IPS DF 6.9 (cell line): Measurements from ENCODE around the gene SDS.

Experiments
- DNase-seq: peaks from one replicate; pipeline ENCODE4 v3.0.0-alpha.2; 2013; ENCODE audit warnings: low read depth, low spot score
- H3K27ac ChIP-seq: one replicate; pipeline ENCODE4 v1.5.1; 2013; ENCODE audit warnings: low read length, control low read depth
- H3K27me3 ChIP-seq: 2 replicates; pipeline ENCODE4 v1.6.1; 2013; ENCODE audit warnings: mild to moderate bottlenecking, low read length; ENCODE audit not compliant: control insufficient read depth, insufficient read depth
- H3K36me3 ChIP-seq: 2 replicates; pipeline ENCODE4 v1.6.1; 2013; ENCODE audit warnings: low read length; ENCODE audit not compliant: control insufficient read depth, insufficient read depth
- H3K4me1 ChIP-seq: 2 replicates; pipeline ENCODE4 v1.6.1; 2013; ENCODE audit warnings: low read length; ENCODE audit not compliant: control insufficient read depth, insufficient read depth
- H3K4me3 ChIP-seq: 2 replicates; pipeline ENCODE4 v1.5.1; 2013; ENCODE audit warnings: mild to moderate bottlenecking, low read length
- H3K9me3 ChIP-seq: 2 replicates; pipeline ENCODE4 v1.6.1; 2013; ENCODE audit warnings: low read length, inconsistent platforms; ENCODE audit not compliant: control insufficient read depth, insufficient read depth
- WGBS: extraction: QIAGEN DNeasy Blood & Tissue Kit; methylation state at CpG from one replicate; pipeline ENCODE4 v1.1.7; 2013; ENCODE audit warnings: mixed read lengths, missing lambda C conversion rate; ENCODE audit not compliant: insufficient read length, insufficient coverage; 5-methylcytosine and 5-hydroxymethylcytosine counted together

The SDS gene, protein sequence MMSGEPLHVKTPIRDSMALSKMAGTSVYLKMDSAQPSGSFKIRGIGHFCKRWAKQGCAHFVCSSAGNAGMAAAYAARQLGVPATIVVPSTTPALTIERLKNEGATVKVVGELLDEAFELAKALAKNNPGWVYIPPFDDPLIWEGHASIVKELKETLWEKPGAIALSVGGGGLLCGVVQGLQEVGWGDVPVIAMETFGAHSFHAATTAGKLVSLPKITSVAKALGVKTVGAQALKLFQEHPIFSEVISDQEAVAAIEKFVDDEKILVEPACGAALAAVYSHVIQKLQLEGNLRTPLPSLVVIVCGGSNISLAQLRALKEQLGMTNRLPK

DNA sequence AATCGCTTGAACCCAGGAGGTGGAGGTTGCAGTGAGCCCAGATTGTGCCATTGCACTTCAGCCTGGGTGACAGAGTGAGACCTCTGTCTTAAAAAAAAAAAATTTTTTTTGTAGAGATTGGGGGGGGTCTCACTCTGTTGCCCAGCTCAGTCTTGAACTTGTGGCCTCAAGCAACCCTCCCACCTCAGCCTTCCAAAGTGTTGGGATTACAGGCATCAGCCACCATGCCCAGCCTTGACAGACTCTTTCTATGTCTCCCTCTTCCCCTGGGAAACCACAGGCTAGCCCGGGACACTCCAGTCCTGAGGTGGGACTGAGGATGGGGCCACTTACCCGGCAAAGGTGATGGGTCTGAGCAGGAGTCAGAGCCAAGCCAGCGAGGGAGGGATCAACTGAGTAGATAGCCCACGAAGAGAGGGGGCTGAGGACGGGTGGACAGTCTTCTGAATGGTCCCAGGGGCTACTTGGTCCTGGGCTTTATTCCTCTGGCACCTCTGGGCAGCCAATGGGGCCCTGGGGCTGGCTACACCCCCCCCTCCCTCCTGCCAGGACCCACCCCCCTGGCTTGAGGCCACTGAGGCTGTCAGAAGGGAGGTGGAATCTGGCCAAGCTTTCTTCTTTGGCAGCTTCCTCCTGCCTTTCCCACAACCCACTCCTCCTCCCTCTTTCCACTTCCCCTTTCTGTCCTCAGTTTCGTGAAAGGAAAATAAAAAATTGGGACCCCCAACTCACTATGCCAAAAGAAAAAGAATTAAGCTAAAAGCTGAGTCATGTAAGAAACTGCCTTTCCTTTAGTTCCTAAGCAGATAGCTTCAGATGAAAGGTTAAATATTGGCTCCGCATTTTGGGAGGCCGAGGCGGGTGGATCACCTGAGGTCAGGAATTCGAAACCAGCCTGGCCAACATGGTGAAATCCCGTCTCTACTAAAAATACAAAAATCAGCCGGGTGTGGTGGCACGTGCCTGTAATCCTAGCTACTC is at the start of gene SDS:
Gene SDS, minus strand, starts transcription at position 453 of the 981 bp plus-strand sequence. CDS start 4,179 bp downstream, outside the sequence.
- H3K36me3 ChIP-seq, result no peaks in the 10 kb centered on the region
- H3K9me3 ChIP-seq, result no peaks in the 10 kb centered on the region
- H3K27ac ChIP-seq, result no peak within 1 kb of the TSS
- no peak for DNase-seq
- H3K27me3 ChIP-seq, result no peaks in the 10 kb centered on the region
- no CpG with 5 or more reads among the region's 14 CpGs for WGBS
- no peaks in the 10 kb centered on the region; the same call in 1 of the 2 replicates for H3K4me1 ChIP-seq
- H3K4me3 ChIP-seq, result no peak within 1 kb of the TSS

DNA sequence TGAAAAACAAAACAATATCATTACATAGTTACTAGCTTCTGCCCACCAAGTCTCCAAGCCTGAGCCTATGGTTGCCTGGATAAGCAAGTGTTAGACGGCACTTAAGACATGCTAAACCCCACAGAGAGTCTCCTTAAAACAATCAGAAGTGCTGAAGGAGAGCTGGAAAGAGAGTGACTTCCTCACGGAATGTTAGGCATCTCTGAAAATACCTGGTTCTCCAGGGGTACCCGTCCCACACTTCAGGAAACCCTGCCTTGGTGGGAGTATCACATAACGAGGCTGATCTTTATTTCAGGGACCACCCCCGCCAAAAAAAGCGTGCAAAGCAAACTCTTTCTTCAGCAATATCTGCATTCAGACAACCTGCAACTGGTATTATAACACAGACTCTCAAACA is 49.6 kb upstream of the SDS start:
- no CpG with 5 or more reads among the region's 6 CpGs for WGBS
- no peak overlapping the region for H3K4me3 ChIP-seq

DNA sequence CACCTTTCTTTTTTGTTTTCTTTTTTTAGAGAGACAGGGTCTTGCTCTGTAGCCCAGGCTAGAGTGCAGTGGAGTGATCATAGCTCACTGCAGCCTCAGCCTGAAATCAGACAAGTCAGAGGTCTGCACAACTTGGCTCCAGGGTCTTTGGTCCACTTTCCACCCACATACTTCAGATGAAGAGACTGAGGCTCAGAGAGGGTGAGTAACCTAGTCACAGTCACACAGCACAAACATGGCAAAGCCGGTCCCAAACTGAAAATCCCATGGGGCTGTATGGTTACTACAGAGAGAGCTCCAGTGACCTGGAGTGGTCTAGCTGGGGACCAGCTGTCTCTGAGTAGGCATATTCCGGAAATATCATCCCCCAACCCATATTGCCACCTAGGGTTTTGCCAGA is 48.8 kb upstream of the SDS start:
- H3K4me3 ChIP-seq, result no peak overlapping the region
- no peaks in the 10 kb centered on the region for H3K9me3 ChIP-seq
- DNase-seq, result no peak
- no peaks in the 10 kb centered on the region for H3K4me1 ChIP-seq
- H3K36me3 ChIP-seq, result no peaks in the 10 kb centered on the region
- no peak overlapping the region for H3K27ac ChIP-seq
- H3K27me3 ChIP-seq, result no peaks in the 10 kb centered on the region
- WGBS, result no CpG with 5 or more reads among the region's 2 CpGs

More for the DNA sequence above, 49.6 kb upstream of the SDS start:
- Histone ChIP-seq H3K27me3 (no peaks in the 10 kb centered on the region), H3K9me3 (no peaks in the 10 kb centered on the region), H3K36me3 (no peaks in the 10 kb centered on the region), H3K4me1 (no peaks in the 10 kb centered on the region), H3K27ac (no peak overlapping the region)
- DNase-seq, result no peak

DNA sequence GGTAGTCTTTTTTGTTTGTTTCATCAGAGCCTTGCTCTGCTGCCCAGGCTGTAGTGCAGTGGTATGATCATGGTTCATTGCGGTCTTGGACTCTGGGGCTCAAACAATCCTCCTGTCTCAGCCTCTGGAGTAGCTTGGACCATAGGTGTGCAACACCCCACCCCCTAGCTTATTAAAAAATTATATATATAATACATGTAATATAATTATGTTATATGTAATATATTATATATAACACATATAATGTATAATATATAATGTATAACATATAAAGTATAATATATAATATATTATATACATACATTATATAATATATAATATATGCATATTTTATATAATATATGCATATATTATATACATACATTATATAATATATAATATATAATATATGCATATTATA is 46.2 kb upstream of the SDS start:
- no peaks in the 10 kb centered on the region for H3K27me3 ChIP-seq
- DNase-seq, result no peak
- H3K36me3 ChIP-seq, result no peaks in the 10 kb centered on the region
- H3K4me3 ChIP-seq, result no peak overlapping the region
- WGBS, result no CpG with 5 or more reads among the region's 1 CpG
- no peaks in the 10 kb centered on the region for H3K4me1 ChIP-seq
- H3K27ac ChIP-seq, result no peak overlapping the region
- no peaks in the 10 kb centered on the region for H3K9me3 ChIP-seq

DNA sequence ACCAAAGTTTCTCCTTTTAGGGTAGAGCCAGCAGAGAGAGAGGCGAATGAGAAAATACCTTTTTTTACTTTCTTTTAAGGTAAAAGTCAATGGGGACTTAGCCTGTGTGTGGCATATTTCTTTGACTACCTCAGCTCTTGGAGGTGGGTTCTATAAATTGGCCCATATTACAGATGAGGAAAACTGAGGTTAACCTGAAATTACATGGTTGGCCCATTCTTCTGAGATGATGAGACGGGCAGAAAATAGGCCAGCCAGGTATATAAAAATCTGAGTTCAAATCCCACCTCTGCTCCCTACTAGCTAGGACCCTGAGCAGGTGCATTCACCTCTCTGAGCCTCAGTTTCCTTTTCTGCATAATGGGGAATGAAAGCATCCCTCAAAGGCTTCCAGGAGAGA is 45.6 kb upstream of the SDS start:
- no peak for DNase-seq
- H3K4me3 ChIP-seq, result no peak overlapping the region
- H3K4me1 ChIP-seq, result no peaks in the 10 kb centered on the region
- H3K36me3 ChIP-seq, result no peaks in the 10 kb centered on the region
- no CpG with 5 or more reads among the region's 2 CpGs for WGBS
- no peaks in the 10 kb centered on the region for H3K27me3 ChIP-seq
- no peaks in the 10 kb centered on the region for H3K9me3 ChIP-seq
- H3K27ac ChIP-seq, result no peak overlapping the region

DNA sequence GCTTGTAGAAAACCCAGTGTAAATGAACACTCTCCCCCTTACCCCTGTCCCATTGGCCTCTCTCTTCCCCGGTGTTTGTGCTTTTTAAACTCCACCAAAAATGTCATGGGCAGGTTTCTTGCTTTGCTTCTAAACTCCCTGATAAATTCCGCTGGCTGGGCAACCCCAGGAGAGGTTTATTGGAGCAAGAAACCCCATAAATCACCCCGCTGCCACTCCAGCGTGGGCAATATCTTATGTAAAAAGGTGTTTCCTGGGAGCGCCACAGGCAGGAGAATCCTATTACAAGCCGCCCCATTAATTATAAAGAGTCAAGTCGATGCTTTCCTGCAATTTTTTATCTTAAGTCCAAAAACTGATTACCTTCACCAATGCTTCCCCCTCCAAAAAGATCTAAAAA is 45.2 kb upstream of the SDS start:
- Histone ChIP-seq H3K27me3 (no peaks in the 10 kb centered on the region), H3K27ac (no peak overlapping the region)

DNA sequence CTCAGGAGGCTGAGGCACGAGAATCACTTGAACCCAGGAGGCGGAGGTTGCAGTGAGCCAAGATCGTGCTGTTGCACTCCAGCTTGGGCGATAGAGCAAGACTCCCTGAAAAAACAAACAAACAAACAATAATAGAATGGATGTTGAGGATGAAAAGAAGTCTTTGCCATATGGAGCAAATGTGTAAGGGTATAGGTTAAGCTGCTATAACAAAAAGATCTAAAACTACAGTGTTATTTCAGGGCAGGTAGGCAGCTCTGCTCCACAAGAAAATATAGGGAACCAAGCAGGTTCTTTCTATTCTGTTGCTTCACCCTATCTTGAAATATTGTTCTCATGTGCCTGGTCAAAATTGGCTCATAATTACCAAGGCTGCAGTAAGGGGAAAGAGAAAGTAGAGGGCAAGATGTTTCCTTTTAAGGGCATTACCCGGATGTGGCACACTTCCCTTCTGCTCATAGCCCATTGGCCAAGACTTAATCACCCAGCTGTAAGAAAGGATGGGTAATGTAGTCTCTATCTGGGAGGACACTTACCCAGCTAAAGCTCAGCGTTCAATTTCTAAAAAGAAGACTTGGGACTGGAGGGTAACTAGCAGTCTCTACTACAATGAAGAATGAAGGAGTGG is 42.0 kb upstream of the SDS start:
- Histone ChIP-seq H3K36me3 (no peaks in the 10 kb centered on the region), H3K4me3 (no peak overlapping the region), H3K27me3 (no peaks in the 10 kb centered on the region), H3K27ac (no peak overlapping the region), H3K9me3 (no peaks in the 10 kb centered on the region), H3K4me1 (no peaks in the 10 kb centered on the region)
- DNase-seq, result no peak
- WGBS, result no CpG with 5 or more reads among the region's 6 CpGs

More for the DNA sequence above, 45.2 kb upstream of the SDS start:
- no peaks in the 10 kb centered on the region for H3K9me3 ChIP-seq
- WGBS, result no CpG with 5 or more reads among the region's 7 CpGs
- H3K4me3 ChIP-seq, result no peak overlapping the region
- no peaks in the 10 kb centered on the region for H3K36me3 ChIP-seq
- DNase-seq, result no peak
- H3K4me1 ChIP-seq, result no peaks in the 10 kb centered on the region

DNA sequence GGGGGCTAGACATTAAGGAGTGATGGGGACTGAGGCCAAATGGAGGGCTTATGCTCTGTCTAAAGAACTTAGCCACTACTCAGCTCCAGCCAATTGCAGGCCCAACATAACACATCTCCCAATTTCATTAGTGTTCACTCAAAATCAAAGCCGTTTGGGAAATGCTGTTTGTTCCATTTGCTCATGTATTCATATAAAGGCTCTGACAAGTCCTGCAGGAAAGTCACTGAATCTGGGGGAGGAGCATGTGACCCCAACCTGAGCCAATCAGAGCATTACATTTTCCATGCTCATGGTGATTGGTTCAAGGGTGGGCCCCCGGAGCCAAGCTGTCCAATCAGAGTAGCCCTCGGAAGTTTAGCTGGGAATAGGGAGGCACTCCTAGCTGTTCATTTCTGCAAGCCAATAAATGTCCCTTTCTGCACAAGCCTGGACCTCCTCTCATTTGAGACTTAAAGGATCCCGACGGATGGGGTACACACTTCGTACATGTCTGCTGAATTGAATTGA is 39.4 kb upstream of the SDS start:
- no peaks in the 10 kb centered on the region for H3K4me1 ChIP-seq
- no peak for DNase-seq
- no peak overlapping the region for H3K4me3 ChIP-seq
- no peaks in the 10 kb centered on the region for H3K9me3 ChIP-seq
- WGBS, result no CpG with 5 or more reads among the region's 6 CpGs
- no peaks in the 10 kb centered on the region for H3K27me3 ChIP-seq
- no peaks in the 10 kb centered on the region for H3K36me3 ChIP-seq
- H3K27ac ChIP-seq, result no peak overlapping the region

DNA sequence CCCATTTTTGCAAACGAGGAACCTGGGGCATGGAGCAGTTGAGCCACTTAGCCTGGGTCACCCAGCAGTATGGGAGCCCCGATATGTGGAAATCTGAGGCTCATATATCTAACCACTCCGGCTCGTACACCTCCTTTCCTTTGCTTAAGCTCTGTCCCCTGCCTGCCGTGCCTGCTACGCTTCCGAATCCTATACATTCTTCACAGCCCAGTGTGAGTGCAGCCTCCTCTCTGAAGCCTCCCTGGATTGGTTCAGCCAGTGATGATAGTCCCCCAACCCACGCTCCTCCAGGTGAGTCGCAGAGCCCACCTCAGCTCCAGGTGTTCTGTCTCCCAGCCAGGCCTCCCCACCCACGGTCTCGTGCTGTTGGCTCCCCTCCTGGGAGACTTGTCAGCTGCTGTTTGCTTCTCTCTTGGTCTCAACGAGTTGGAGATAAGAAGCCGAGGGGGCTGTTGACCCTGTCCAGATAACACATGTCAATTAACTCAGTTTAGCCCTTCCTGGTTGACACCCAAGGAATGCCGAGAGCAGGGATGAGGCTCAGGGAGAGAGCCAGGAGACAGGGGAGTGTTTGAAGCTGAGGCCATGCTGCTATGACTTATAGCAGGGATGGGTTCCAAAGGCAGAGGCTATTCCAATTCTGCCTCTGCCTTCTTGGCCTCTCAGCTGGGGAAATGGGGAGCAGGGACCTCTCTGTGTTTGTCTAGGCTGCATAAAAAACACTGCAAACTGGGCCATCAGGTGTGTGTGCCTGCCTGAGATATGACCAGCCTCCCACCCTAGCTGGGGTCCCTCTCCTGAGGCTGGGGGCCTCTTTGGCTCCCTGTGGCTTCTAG is 37.5 kb upstream of the SDS start:
- H3K4me3 ChIP-seq, result no peak overlapping the region
- H3K36me3 ChIP-seq, result no peaks in the 10 kb centered on the region
- H3K27ac ChIP-seq, result no peak overlapping the region
- DNase-seq, result no peak
- H3K27me3 ChIP-seq, result no peaks in the 10 kb centered on the region
- H3K4me1 ChIP-seq, result no peaks in the 10 kb centered on the region
- H3K9me3 ChIP-seq, result no peaks in the 10 kb centered on the region
- no CpG with 5 or more reads among the region's 14 CpGs for WGBS
